DOHH2 (cell line): Measurements from ENCODE around the gene CAMSAP2.

Experiments
- EZH2phosphoT487 ChIP-seq: fragments of 200-600 bp; sonication (generic); IDR thresholded peaks from 2 replicates; pipeline ENCODE4 v1.6.1; 2017; ENCODE audit warnings: borderline replicate concordance, mild to moderate bottlenecking, antibody characterized with exemption, low read length, moderate library complexity, mixed read lengths
- TF ChIP-seq, protein P1 (sequence below): fragments of 200-600 bp; sonication (generic); IDR thresholded peaks from one replicate; pipeline ENCODE4 v1.5.1; 2014; ENCODE audit warnings: antibody characterized with exemption, mild to moderate bottlenecking, low read depth, low read length; ENCODE audit not compliant: poor library complexity, severe bottlenecking

DNA sequence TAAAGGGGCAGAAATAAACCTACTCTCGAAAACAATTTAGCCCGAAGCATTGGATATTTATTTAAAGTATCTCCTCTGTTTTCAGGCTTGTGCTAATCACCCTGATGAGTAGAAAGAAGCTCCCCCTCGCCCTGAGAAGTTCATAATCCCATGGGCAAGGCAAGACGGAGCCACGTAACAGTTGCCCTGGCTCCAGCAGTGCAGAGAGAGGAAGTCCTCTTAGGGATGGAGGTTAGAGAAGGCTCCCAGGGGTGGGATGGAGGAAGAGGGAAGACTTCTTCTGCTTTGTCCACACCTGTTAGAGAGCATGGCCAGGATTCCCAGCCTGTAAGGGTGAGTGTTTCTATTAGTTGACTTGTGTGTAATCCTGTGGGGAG is 130.7 kb downstream of the CAMSAP2 start:
- TF ChIP-seq, protein P1, sequence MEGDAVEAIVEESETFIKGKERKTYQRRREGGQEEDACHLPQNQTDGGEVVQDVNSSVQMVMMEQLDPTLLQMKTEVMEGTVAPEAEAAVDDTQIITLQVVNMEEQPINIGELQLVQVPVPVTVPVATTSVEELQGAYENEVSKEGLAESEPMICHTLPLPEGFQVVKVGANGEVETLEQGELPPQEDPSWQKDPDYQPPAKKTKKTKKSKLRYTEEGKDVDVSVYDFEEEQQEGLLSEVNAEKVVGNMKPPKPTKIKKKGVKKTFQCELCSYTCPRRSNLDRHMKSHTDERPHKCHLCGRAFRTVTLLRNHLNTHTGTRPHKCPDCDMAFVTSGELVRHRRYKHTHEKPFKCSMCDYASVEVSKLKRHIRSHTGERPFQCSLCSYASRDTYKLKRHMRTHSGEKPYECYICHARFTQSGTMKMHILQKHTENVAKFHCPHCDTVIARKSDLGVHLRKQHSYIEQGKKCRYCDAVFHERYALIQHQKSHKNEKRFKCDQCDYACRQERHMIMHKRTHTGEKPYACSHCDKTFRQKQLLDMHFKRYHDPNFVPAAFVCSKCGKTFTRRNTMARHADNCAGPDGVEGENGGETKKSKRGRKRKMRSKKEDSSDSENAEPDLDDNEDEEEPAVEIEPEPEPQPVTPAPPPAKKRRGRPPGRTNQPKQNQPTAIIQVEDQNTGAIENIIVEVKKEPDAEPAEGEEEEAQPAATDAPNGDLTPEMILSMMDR = no peak
- no peak for TF ChIP-seq EZH2phosphoT487
